HG02642 (cell line): ENCODE data around the gene HHAT.
"Not testable (repeated sequence)": the region's sequence is repeated elsewhere in the genome, so short reads cannot be mapped to it uniquely, and the experiment has no call there.

Experiments used
- ATAC-seq: cut with Tn5 transposase; IDR thresholded peaks from one replicate; pipeline ENCODE4 v1.9.1; 2021; ENCODE audit warnings: mild to moderate bottlenecking; ENCODE audit not compliant: unreplicated experiment, poor library complexity

Gene HHAT

DNA sequence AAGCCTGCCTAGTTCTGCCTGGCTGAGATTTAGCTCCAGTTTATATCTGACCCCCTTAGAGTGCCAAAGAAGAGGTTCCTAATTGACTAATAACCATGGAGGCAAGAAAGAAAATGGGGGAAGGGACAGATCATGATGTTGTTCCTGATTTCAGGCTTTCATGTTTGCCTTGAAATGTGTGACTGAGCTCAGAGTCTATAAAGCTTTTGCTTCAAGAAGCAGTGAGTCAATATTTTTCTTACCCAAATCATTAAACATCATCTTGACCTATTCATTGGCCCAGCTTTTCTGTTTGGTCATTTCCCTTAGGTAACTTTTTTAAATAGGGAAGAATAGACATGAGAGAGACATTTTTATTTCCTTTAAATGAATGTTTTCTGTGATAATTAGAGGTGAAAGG, 55.9 kb downstream of the HHAT start:
- no peak for ATAC-seq

- no peak for ATAC-seq
Observed at GRCh38 chr1:210385228-210385627, 56.5 kb downstream of the HHAT start.

GRCh38 chr1:210394281-210394821, 65.6 kb downstream of the HHAT start:
- ATAC-seq: peak; percentile 45

DNA sequence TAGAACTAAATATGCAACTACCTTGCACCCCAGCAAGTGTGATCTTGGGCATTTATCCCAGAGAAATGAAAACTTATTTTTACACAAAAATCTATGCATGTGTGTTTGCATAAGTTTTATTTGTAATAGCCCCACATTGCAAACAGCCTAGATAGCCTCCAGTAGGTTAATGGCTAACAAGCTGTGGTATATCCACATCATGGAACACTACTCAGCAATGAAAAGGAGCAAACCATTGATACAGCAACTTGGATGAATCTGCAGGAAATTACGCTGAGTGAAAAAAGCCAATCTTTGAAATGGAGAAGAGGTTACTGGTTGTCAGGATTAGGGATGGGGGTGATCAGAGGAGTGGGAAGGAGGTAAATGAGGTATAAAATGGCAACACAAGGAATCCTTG, 67.8 kb downstream of the HHAT start:
- ATAC-seq: no peak

GRCh38 chr1:210397252-210397651, 68.5 kb downstream of the HHAT start:
- no peak for ATAC-seq

GRCh38 chr1:210397681-210398080, 69.0 kb downstream of the HHAT start:
- no peak for ATAC-seq

- no peak for ATAC-seq
Observed at GRCh38 chr1:210398466-210398865, 69.8 kb downstream of the HHAT start.

- peak; percentile 94 for ATAC-seq
Observed at GRCh38 chr1:210400043-210400840, 71.5 kb downstream of the HHAT start.

DNA sequence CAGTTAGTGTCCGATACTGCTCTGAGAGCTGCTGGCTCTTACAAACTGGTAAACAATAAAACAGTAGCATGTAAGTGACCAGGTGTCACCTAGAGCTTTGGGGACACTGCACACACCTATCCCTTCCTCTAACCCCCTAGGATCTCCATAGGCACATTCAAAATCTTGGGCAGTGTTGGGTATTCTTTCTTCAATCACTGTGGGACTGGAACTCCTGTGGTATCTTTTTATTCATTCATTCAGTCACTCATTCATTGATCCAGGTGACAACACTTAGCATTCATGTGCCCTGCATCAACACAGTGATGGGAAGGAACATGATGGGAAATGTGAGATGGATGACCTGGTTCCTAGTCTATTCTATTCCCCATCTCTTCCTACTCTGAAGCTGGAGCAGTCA, 73.9 kb downstream of the HHAT start:
- no peak for ATAC-seq

DNA sequence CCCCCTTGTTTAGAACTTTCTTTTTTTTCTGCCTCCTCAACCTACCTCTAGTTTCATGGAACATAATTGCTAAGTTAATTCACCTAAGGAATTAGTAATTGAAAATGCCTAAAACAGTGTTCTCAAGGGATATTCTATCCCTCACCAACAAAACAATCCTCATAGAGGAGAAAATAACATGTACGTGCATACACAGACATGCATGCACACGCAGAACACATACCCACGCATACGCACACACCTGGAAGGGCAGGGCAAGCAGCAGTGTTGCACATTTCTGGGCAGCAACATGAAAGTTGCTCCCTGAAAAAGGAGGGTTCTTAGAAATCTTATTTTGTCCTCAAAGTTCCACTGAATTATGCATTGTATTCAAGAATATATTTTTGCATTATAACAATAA, 76.6 kb downstream of the HHAT start:
- no peak for ATAC-seq

DNA sequence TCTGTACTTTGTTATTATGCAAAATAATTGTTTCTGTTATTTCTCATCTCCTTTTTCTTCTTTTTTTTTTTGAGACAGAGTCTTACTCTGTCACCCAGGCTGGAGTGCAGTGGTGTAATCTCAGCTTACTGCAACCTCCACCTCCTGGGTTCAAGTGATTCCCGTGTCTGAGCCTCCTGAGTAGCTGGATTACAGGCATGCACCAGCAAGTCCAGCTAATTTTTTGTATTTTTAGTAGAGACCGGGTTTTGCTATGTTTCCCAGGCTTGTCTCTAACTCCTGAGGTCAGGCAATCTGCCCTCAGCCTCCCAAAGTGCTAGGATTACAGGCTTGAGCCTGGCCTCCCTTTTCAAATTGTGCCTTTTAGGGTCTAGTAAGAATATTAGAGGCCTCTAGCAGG, 77.6 kb downstream of the HHAT start:
- ATAC-seq: not testable (repeated sequence)

- ATAC-seq: peak; percentile 75
Observed at GRCh38 chr1:210407207-210407886, 78.6 kb downstream of the HHAT start.

DNA sequence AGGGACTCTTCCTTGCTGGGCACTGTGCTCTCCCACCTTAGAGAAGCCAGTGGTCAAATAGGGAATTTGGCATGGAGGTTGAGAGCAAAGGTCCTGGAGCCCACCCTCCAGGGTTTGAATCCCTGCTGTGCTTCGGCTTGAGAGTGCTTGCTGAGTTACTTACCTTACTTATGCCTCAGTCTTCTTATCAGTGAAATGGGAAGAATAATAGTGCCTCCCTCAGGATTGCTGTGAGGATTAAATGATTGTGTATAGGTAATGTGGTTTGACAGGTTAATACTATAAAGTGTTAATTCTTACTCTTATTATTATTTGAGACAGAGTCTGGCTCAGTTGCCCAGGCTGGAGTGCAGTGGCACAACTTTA, 79.2 kb downstream of the HHAT start:
- no peak for ATAC-seq

DNA sequence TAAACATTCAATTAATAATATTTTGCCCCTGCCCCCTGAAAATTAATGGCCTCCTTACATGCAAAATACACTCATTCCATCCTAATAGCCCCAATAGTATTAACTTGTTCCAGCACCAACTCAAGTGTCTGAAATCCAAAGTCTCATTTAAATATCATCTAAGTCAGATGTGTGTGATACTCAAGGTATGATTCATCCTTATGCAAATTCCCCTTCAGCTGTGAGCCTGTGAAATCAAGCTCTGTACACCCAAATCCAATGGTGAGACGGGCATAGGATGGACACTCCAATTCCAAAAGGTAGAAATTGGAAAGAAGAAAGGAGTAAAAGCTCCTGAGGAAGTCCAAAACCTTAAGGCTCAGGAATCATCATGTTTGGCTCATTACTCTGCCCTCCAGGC, 83.5 kb downstream of the HHAT start:
- ATAC-seq: no peak

DNA sequence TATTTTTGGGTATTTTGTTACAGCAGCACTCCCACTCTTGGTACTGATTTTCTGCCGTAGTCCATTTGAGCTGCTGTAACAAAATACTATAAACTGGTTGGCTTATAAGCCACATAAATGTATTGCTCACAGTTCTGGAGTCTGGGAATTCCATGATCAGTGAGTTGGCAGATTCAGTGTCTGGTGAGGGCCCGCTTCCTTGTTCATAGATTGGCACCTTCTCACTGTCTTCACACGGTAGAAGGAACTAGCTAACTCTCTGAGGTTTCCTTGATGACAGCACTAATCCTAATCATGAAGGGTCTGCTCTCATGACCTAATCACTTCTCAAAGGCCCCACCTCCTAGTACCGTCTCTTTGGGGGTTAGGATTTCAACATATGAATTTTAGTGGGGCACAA, 85.2 kb downstream of the HHAT start:
- no peak for ATAC-seq

- no peak for ATAC-seq
Observed at GRCh38 chr1:210415846-210416448, 87.2 kb downstream of the HHAT start.

DNA sequence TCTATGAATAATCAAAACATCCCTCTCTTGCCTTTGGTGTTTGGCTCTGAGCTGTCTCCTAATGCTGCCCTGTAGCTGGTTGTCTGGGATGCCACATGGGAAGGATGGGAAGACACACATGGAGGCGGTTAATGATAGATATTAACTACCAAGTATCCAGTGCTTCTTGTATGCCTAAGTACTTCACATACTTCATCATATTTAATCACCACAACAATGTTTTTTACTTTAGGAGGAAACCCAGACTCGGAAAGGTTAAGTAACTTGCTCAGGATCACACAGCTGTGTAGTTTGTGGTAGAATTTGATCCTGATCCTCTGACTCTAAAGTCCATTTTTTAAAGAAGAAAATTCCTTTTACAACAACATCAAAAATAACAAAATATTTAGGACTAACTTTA, 88.0 kb downstream of the HHAT start:
- no peak for ATAC-seq

DNA sequence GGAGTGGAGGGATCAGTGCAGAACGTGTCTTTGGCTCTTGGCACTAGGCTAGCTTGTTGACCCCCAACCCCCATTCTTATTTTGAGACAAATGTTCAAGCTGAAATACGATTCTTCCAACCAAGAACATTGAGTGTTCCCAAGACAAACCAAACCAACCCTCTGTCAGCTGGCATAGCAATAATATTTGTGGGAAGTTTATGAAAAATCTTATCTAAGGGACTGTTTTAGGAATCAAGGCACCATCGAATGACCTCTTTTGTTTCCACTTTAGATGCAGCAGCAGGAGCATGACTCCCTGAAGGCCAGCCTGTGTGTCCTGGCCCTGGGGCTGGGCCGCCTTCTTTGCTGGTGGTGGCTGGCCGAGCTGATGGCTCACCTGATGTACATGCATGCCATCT, 89.2 kb downstream of the HHAT start:
- ATAC-seq: no peak

- no peak for ATAC-seq
Observed at GRCh38 chr1:210418863-210419650, 90.4 kb downstream of the HHAT start.

GRCh38 chr1:210426696-210427095, 98.0 kb downstream of the HHAT start:
- ATAC-seq: not testable (repeated sequence)

- no peak for ATAC-seq
Observed at GRCh38 chr1:210428696-210429095, 100.0 kb downstream of the HHAT start.
